Adrenal gland (tissue), 12 donors: Measurements from ENCODE around the gene DIPK1B. TPM values are rescaled to one million over a fixed set of nuclear protein-coding genes. Genes with fewer than 3 reads are reported as not detected.

Source experiments
- DNase-seq, 7 donors: peaks; one replicate each; pipeline ENCODE4 v3.0.0-alpha.2; 2019 to 2020
- H3K27ac ChIP-seq, 5 donors: fragments of 200-600 bp; sonication (generic) in 4 of 5; 1 replicate in 3 of 5; 2 replicates in 2 of 5; pipeline versions ENCODE4 v1.5.1 to v1.8.0; 2016 to 2020; ENCODE audit warnings: mild to moderate bottlenecking in 1 of 5
- H3K27me3 ChIP-seq: fragments of 200-600 bp; 2 replicates; pipeline ENCODE4 v1.8.0; 2021
- H3K36me3 ChIP-seq, 2 donors: fragments of 200-600 bp; replicated peaks in 1 of 2; 1 replicate in 1 of 2; 2 replicates in 1 of 2; pipeline versions ENCODE4 v1.5.1 to v1.8.0; 2018 to 2022
- H3K4me1 ChIP-seq, 2 donors: fragments of 200-600 bp; replicated peaks in 1 of 2; 1 replicate in 1 of 2; 2 replicates in 1 of 2; pipeline versions ENCODE4 v1.5.1 to v1.8.0; 2018 to 2021
- H3K4me3 ChIP-seq, 4 donors: fragments of 200-600 bp; sonication (generic) in 3 of 4; one replicate each; pipeline ENCODE4 v1.5.1; 2016 to 2018
- H3K9me3 ChIP-seq, 3 donors: fragments of 200-600 bp; sonication (generic) in 1 of 3; replicated peaks in 1 of 3; 1 replicate in 2 of 3; 2 replicates in 1 of 3; pipeline versions ENCODE4 v1.5.1 to v1.8.0; 2016 to 2021
- CTCF ChIP-seq, 6 experiments: fragments of 450-650 bp in 4 of 6; fragments of 200-600 bp in 2 of 6; sonication (generic) in 1 of 6; IDR thresholded peaks; 1 replicate in 5 of 6; 2 replicates in 1 of 6; pipeline versions ENCODE4 v1.5.1 to v1.8.0; 2016 to 2021; ENCODE audit warnings: antibody characterized with exemption in 6 of 6, mild to moderate bottlenecking in 2 of 6, moderate library complexity in 1 of 6
- POLR2A ChIP-seq, 2 donors: fragments of 450-650 bp; IDR thresholded peaks; one replicate each; pipeline ENCODE4 v1.6.1; 2017; ENCODE audit warnings: antibody characterized with exemption in 2 of 2, mild to moderate bottlenecking in 2 of 2, moderate library complexity in 1 of 2
- WGBS, 4 donors: extraction: QIAGEN DNeasy Blood & Tissue Kit in 2 of 4; methylation state at CpG; one replicate each; pipeline versions ENCODE4 v1.1.5 to v1.1.7; 2013 to 2017; 5-methylcytosine and 5-hydroxymethylcytosine counted together
- intact Hi-C, 2 donors: fragments of 100-400 bp; cut with DNase I; formaldehyde crosslinking; loops; one replicate each; pipeline versions ENCODE4 v1.14.1 to v1.15.0; 2022 to 2023
- microRNA counts, 2 donors: library from miRNA; unstranded; fragments of <30 nt; microRNA quantifications; one replicate each; lab custom pipeline; 2016
- microRNA-seq, 3 donors: library from miRNA; unstranded; fragments of <30 nt; microRNA quantifications; one replicate each; pipeline ENCODE4, GENCODE V29; 2017 to 2020
- polyA plus RNA-seq, 3 donors: library from polyadenylated mRNA; stranded (reverse); fragments of 200-250 nt in 2 of 3; fragments of 350-450 nt in 1 of 3; fragmentation: Illumina TruSeq in 1 of 3; extraction: RNeasy Lipid Tissue Mini Kit (QIAGEN cat#74804) in 1 of 3; gene quantifications; one replicate each; pipeline ENCODE4 v1.2.3, GENCODE V29; 2013 to 2014
- small RNA-seq, 2 donors: library from RNA; depleted of rRNA; stranded (forward); fragments of <200 nt; gene quantifications; one replicate each; pipeline ENCODE3, GENCODE V24; 2016
- total RNA-seq, 9 donors: library from RNA; depleted of rRNA in 4 of 9; stranded (reverse); fragments of >200 nt in 4 of 9; fragments of 120-200 nt in 1 of 9; fragmentation: NEBNext Ultra II Directional in 1 of 9; extraction: Animal tissue kit (Norgen Biotek cat#: 25700) in 1 of 9; gene quantifications; one replicate each; pipeline versions ENCODE4 v1.1.0 to v1.2.4, GENCODE V29; 2013 to 2023
- donor health status: healthy with polysubstance abuse.
- donor health status: Bipolar disorder and iron deficiency.
- donor health status: DM: yes; HTN: yes; CAD: no.
- donor health status: DM: no; HTN: no; CAD: no.
- donor health status: DM: no; HTN: no; CAD: no.
- donor health status: DM: yes; HTN: yes; CAD: no.

Gene DIPK1B
- total and polyA plus RNA-seq, 12 donors, result 1.4 to 19.2 (median 8.3) TPM

GRCh38 chr9:136769710-136770191 lies 57.4 kb downstream of the DIPK1B start:
- WGBS, 4 donors, result 0 to 10% (median 5%) methylated on average over 1 to 16 of the region's 16 CpGs
- DNase-seq, result peak in 3 of 7 donors; percentile 22 to 44 (median 40)
- TF ChIP-seq CTCF (IDR thresholded peaks at IDR 0.05) (peak in 5 of 6 experiments; percentile 19 to 52 (median 35)), POLR2A (IDR thresholded peaks at IDR 0.05) (no peak)
- intact Hi-C loops, result no loop called here
- Histone ChIP-seq H3K4me1 (no peaks in the 10 kb centered on the region), H3K27me3 (peaks cover 6% of the 10 kb centered on the region), H3K27ac (no peak overlapping the region), H3K4me3 (no peak overlapping the region), H3K36me3 (no peaks in the 10 kb centered on the region), H3K9me3 (no peaks in the 10 kb centered on the region)

- Histone ChIP-seq H3K27me3 (peaks cover 6% of the 10 kb centered on the region), H3K27ac (no peak overlapping the region), H3K4me3 (no peak overlapping the region), H3K4me1 (no peaks in the 10 kb centered on the region), H3K36me3 (no peaks in the 10 kb centered on the region), H3K9me3 (no peaks in the 10 kb centered on the region)
- intact Hi-C loops, result no loop called here
- TF ChIP-seq CTCF (IDR thresholded peaks at IDR 0.05) (no peak), POLR2A (IDR thresholded peaks at IDR 0.05) (no peak)
- no peak for DNase-seq
- WGBS, 4 donors, result 65 to 84% (median 78%) methylated on average over 3 of the region's 3 CpGs
Observed at GRCh38 chr9:136771907-136772415, 59.6 kb downstream of the DIPK1B start.

- Histone ChIP-seq H3K27ac (no peak overlapping the region), H3K27me3 (no peaks in the 10 kb centered on the region), H3K4me1 (no peaks in the 10 kb centered on the region), H3K4me3 (no peak overlapping the region), H3K9me3 (no peaks in the 10 kb centered on the region), H3K36me3 (no peaks in the 10 kb centered on the region)
- intact Hi-C loops, result no loop called here
- no peak for TF ChIP-seq CTCF (IDR thresholded peaks at IDR 0.05)
- no peak for TF ChIP-seq POLR2A (IDR thresholded peaks at IDR 0.05)
- DNase-seq, result no peak
- 77 to 92% (median 86%) methylated on average over 5 to 7 of the region's 7 CpGs for WGBS, 4 donors
Observed at GRCh38 chr9:136773386-136774044, 61.1 kb downstream of the DIPK1B start.

MicroRNAs encoded within 50 kb of the gene (microRNA counts, 767-probe panel; counts per million panel counts)
- microRNA hsa-miR-126-3p (lab: Ali Mortazavi, UCI), result 7,486 to 9,032 counts per million in 2 donors

Small RNAs within 50 kb of the gene (microRNA-seq; reads per million reads assigned to microRNA genes)
- gene MIR126 (86,951 to 107,966 (median 103,197) reads per million in 3 donors), gene MIR6722 (0 reads per million in 3 donors)

Small RNAs within 50 kb of the gene (small RNA-seq; reads per million reads assigned to genes)
- gene MIR126 (1,297 to 1,688 reads per million in 2 donors), gene MIR6722 (0 reads per million in 2 donors)

Other genes starting within 250 kb of the DIPK1B start
- 100 to 1,000 TPM in 1 of 9 donors, 10 to 100 TPM in 8; 18.8 to 107 (median 56.0) TPM for gene SEC16A, start 229.5 kb upstream of the DIPK1B start, total RNA-seq
- 10 to 100 TPM; 52.0 to 81.6 (median 77.0) TPM for gene SEC16A, start 229.5 kb upstream of the DIPK1B start, polyA plus RNA-seq
- gene NOTCH1, start 166.5 kb upstream of the DIPK1B start, total RNA-seq, result 10 to 100 TPM in 8 of 9 donors, 1 to 10 TPM in 1; 1.6 to 31.5 (median 24.4) TPM
- gene NOTCH1, start 166.5 kb upstream of the DIPK1B start, polyA plus RNA-seq, result 10 to 100 TPM in 1 of 3 donors, 1 to 10 TPM in 1, under 1 TPM in 1; 0.81 to 21.2 (median 6.2) TPM
- 100 to 1,000 TPM in 2 of 9 donors, 10 to 100 TPM in 7; 32.4 to 158 (median 77.1) TPM for gene EGFL7, start 49.7 kb upstream of the DIPK1B start, total RNA-seq
- 100 to 1,000 TPM in 2 of 3 donors, 1 to 10 TPM in 1; 1.9 to 452 (median 190) TPM for gene EGFL7, start 49.7 kb upstream of the DIPK1B start, polyA plus RNA-seq
- gene AGPAT2, start 25.1 kb upstream of the DIPK1B start, total RNA-seq, result 10 to 100 TPM; 12.9 to 84.5 (median 45.3) TPM
- gene AGPAT2, start 25.1 kb upstream of the DIPK1B start, polyA plus RNA-seq, result 100 to 1,000 TPM in 2 of 3 donors, 1 to 10 TPM in 1; 6.4 to 274 (median 139) TPM
- gene LCN10, start 30.4 kb downstream of the DIPK1B start, total RNA-seq, result 1 to 10 TPM in 1 of 9 donors, under 1 TPM in 2, not detected in 6; 0.17 to 1.4 (median 0.23) TPM
- gene LCN10, start 30.4 kb downstream of the DIPK1B start, polyA plus RNA-seq, result 1 to 10 TPM in 2 of 3 donors, under 1 TPM in 1; 0.11 to 9.5 (median 2.4) TPM
- 10 to 100 TPM in 1 of 9 donors, 1 to 10 TPM in 1, under 1 TPM in 2, not detected in 5; 0.43 to 25.4 (median 1.1) TPM for gene LCN6, start 36.0 kb downstream of the DIPK1B start, total RNA-seq
- gene LCN6, start 36.0 kb downstream of the DIPK1B start, polyA plus RNA-seq, result 10 to 100 TPM in 1 of 3 donors, 1 to 10 TPM in 1, not detected in 1; 2.8 to 20.8 TPM
- not detected for gene LCN8, start 45.7 kb downstream of the DIPK1B start, total RNA-seq
- gene LCN8, start 45.7 kb downstream of the DIPK1B start, polyA plus RNA-seq, result not detected
- gene LCN15, start 51.9 kb downstream of the DIPK1B start, total RNA-seq, result not detected
- gene LCN15, start 51.9 kb downstream of the DIPK1B start, polyA plus RNA-seq, result not detected
- 10 to 100 TPM; 31.3 to 78.7 (median 58.1) TPM for gene TMEM141, start 78.8 kb downstream of the DIPK1B start, total RNA-seq
- 10 to 100 TPM; 46.7 to 94.8 (median 76.3) TPM for gene TMEM141, start 78.8 kb downstream of the DIPK1B start, polyA plus RNA-seq
- 1 to 10 TPM in 6 of 9 donors, under 1 TPM in 2, not detected in 1; 0.46 to 3.3 (median 1.7) TPM for gene CCDC183, start 83.8 kb downstream of the DIPK1B start, total RNA-seq
- 10 to 100 TPM in 1 of 3 donors, 1 to 10 TPM in 1, under 1 TPM in 1; 0.60 to 17.5 (median 2.4) TPM for gene CCDC183, start 83.8 kb downstream of the DIPK1B start, polyA plus RNA-seq
- gene RABL6, start 95.4 kb downstream of the DIPK1B start, total RNA-seq, result 10 to 100 TPM; 20.9 to 82.0 (median 56.6) TPM
- gene RABL6, start 95.4 kb downstream of the DIPK1B start, polyA plus RNA-seq, result 100 to 1,000 TPM in 1 of 3 donors, 10 to 100 TPM in 2; 24.0 to 150 (median 71.1) TPM
- 1 to 10 TPM in 8 of 9 donors, under 1 TPM in 1; 0.42 to 7.1 (median 3.4) TPM for gene AJM1, start 129.9 kb downstream of the DIPK1B start, total RNA-seq
- gene AJM1, start 129.9 kb downstream of the DIPK1B start, polyA plus RNA-seq, result 10 to 100 TPM in 1 of 3 donors, 1 to 10 TPM in 1, under 1 TPM in 1; 0.33 to 13.7 (median 3.2) TPM
- gene PHPT1, start 136.8 kb downstream of the DIPK1B start, total RNA-seq, result 100 to 1,000 TPM in 7 of 9 donors, 10 to 100 TPM in 2; 73.9 to 267 (median 171) TPM
- gene PHPT1, start 136.8 kb downstream of the DIPK1B start, polyA plus RNA-seq, result 100 to 1,000 TPM in 2 of 3 donors, 10 to 100 TPM in 1; 75.8 to 330 (median 214) TPM
- gene MAMDC4, start 139.8 kb downstream of the DIPK1B start, total RNA-seq, result 10 to 100 TPM in 1 of 9 donors, 1 to 10 TPM in 8; 1.3 to 13.8 (median 4.6) TPM
- gene MAMDC4, start 139.8 kb downstream of the DIPK1B start, polyA plus RNA-seq, result 10 to 100 TPM in 2 of 3 donors, under 1 TPM in 1; 0.57 to 30.6 (median 11.6) TPM
- gene EDF1, start 153.7 kb downstream of the DIPK1B start, total RNA-seq, result 100 to 1,000 TPM; 228 to 557 (median 426) TPM
- gene EDF1, start 153.7 kb downstream of the DIPK1B start, polyA plus RNA-seq, result 1,000 to 10,000 TPM in 2 of 3 donors, 100 to 1,000 TPM in 1; 649 to 1,113 (median 1,099) TPM
- 10 to 100 TPM in 5 of 9 donors, 1 to 10 TPM in 4; 3.8 to 16.9 (median 10.3) TPM for gene TRAF2, start 173.9 kb downstream of the DIPK1B start, total RNA-seq
- gene TRAF2, start 173.9 kb downstream of the DIPK1B start, polyA plus RNA-seq, result 10 to 100 TPM in 2 of 3 donors, 1 to 10 TPM in 1; 3.4 to 24.7 (median 13.2) TPM
- 100 to 1,000 TPM in 7 of 9 donors, 10 to 100 TPM in 2; 91.6 to 257 (median 202) TPM for gene FBXW5, start 232.2 kb downstream of the DIPK1B start, total RNA-seq
- gene FBXW5, start 232.2 kb downstream of the DIPK1B start, polyA plus RNA-seq, result 100 to 1,000 TPM in 2 of 3 donors, 10 to 100 TPM in 1; 19.2 to 153 (median 125) TPM
- 1 to 10 TPM in 2 of 9 donors, under 1 TPM in 1, not detected in 6; 0.68 to 5.5 (median 1.2) TPM for gene C8G, start 232.7 kb downstream of the DIPK1B start, total RNA-seq
- 1 to 10 TPM; 1.1 to 4.3 (median 3.3) TPM for gene C8G, start 232.7 kb downstream of the DIPK1B start, polyA plus RNA-seq
- 10 to 100 TPM in 1 of 9 donors, 1 to 10 TPM in 7, not detected in 1; 1.7 to 16.6 (median 4.0) TPM for gene LCN12, start 239.7 kb downstream of the DIPK1B start, total RNA-seq
- 10 to 100 TPM in 2 of 3 donors, under 1 TPM in 1; 0.75 to 31.8 (median 25.7) TPM for gene LCN12, start 239.7 kb downstream of the DIPK1B start, polyA plus RNA-seq